ENCODE data around the gene CD109. TPM values are rescaled to one million over a fixed set of nuclear protein-coding genes. Genes with fewer than 3 reads are reported as not detected.

CD109 gene
- total and polyA plus RNA-seq, 10 of the 15 experiments (the other 5 are each of a cell fraction or from before 2014, with no cell fraction given), result 0.27 to 4.4 (median 2.1) TPM

GRCh38 chr6:73710470-73710869 is 14.5 kb downstream of the CD109 start:
- 23% methylated on average over 2 of the region's 2 CpGs for WGBS (ENCODE audit: insufficient coverage, insufficient replicate concordance, low lambda C conversion rate, missing lambda C conversion rate)
- no peak for DNase-seq (ENCODE audit: low read depth, low spot score)
- no peak for ATAC-seq
- Histone ChIP-seq H3K27ac (ENCODE audit: control insufficient read depth, insufficient read depth) (no peak overlapping the region), H3K9me3 (replicated peaks; ENCODE audit: control insufficient read depth, insufficient read depth, low read length) (no peaks in the 10 kb centered on the region), H3K27me3 (replicated peaks in 1 of 2; ENCODE audit: control insufficient read depth in 2 of 2, insufficient read depth in 2 of 2, low read length in 1 of 2) (no peaks in the 10 kb centered on the region; a peak in 1 of 4 replicates), H3K9ac (ENCODE audit: control insufficient read depth, insufficient read depth, low read length) (no peak overlapping the region), H4K20me1 (ENCODE audit: control insufficient read depth, insufficient read depth) (no peaks in the 10 kb centered on the region), H3K79me2 (ENCODE audit: control insufficient read depth, insufficient read depth, low read length) (no peaks in the 10 kb centered on the region), H2AFZ (ENCODE audit: control insufficient read depth, low read depth, low read length) (no peak overlapping the region), H3K36me3 (ENCODE audit: control insufficient read depth in 2 of 2, insufficient read depth in 2 of 2, low read length in 1 of 2) (no peaks in the 10 kb centered on the region), H3K4me2 (ENCODE audit: control insufficient read depth, insufficient read depth) (no peak overlapping the region), H3K4me1 (ENCODE audit: control insufficient read depth, insufficient read depth, low read length) (no peaks in the 10 kb centered on the region), H3K4me3 (no peak overlapping the region)
- intact Hi-C loops (cut with micrococcal nuclease; ENCODE audit: unreplicated experiment) (no loop called here), in situ Hi-C loops (cut with MboI) (no loop called here)
- FAIRE-seq, result no peak
- no TSS peak for BruUV-seq (replicated peaks)
- SMC1A ChIA-PET (ENCODE audit: uncharacterized antibody, unreplicated experiment), result no interaction called here
- CTCF ChIA-PET, result no interaction called here
- POLR2A ChIA-PET, result no interaction called here
- TF ChIP-seq RUNX3 (IDR thresholded peaks at IDR 0.05; ENCODE audit: low read length), result peak; percentile 43; the same call in 1 of the 2 replicates
- TF ChIP-seq JUNB (IDR thresholded peaks at IDR 0.05), result no peak
- TF ChIP-seq MLLT1 (IDR thresholded peaks at IDR 0.05), result no peak
- TF ChIP-seq ETV6 (conservative IDR thresholded peaks at IDR 0.05 in 1 of 2, IDR thresholded peaks at IDR 0.05 in 1 of 2; ENCODE audit: borderline replicate concordance in 1 of 2, low read depth in 1 of 2), result no peak
- no peak for TF ChIP-seq SRF (IDR thresholded peaks at IDR 0.05; ENCODE audit: low read depth in 2 of 2, low read length in 2 of 2)
- no peak for TF ChIP-seq EGR1 (IDR thresholded peaks at IDR 0.05; ENCODE audit: borderline replicate concordance in 1 of 2, low read depth in 2 of 2, low read length in 2 of 2)
- RAD21 ChIA-PET (ENCODE audit: unreplicated experiment), result no interaction called here

- WGBS (ENCODE audit: insufficient coverage, insufficient replicate concordance, low lambda C conversion rate, missing lambda C conversion rate), result 0% methylated on average over 1 of the region's 1 CpG
- H3K36me3 ChIP-seq (ENCODE audit: control insufficient read depth in 2 of 2, insufficient read depth in 2 of 2, low read length in 1 of 2), result no peaks in the 10 kb centered on the region
- FAIRE-seq (no peak), ATAC-seq (no peak), DNase-seq (ENCODE audit: low read depth, low spot score) (no peak)
- no peaks in the 10 kb centered on the region; a peak in 1 of 4 replicates for H3K27me3 ChIP-seq (replicated peaks in 1 of 2; ENCODE audit: control insufficient read depth in 2 of 2, insufficient read depth in 2 of 2, low read length in 1 of 2)
- H3K4me2 ChIP-seq (ENCODE audit: control insufficient read depth, insufficient read depth), result no peak overlapping the region
- RAD21 ChIA-PET (ENCODE audit: unreplicated experiment), result no interaction called here
- SMC1A ChIA-PET (ENCODE audit: uncharacterized antibody, unreplicated experiment), result no interaction called here
- POLR2A ChIA-PET, result no interaction called here
- intact Hi-C loops (cut with micrococcal nuclease; ENCODE audit: unreplicated experiment), result no loop called here
- in situ Hi-C loops (cut with MboI), result no loop called here
- no peak overlapping the region for H3K4me3 ChIP-seq
- no TSS peak for BruUV-seq (replicated peaks)
- no peak overlapping the region for H2AFZ ChIP-seq (ENCODE audit: control insufficient read depth, low read depth, low read length)
- CTCF ChIA-PET, result no interaction called here
- H3K9me3 ChIP-seq (replicated peaks; ENCODE audit: control insufficient read depth, insufficient read depth, low read length), result no peaks in the 10 kb centered on the region
- no peaks in the 10 kb centered on the region for H3K79me2 ChIP-seq (ENCODE audit: control insufficient read depth, insufficient read depth, low read length)
- no peak overlapping the region for H3K27ac ChIP-seq (ENCODE audit: control insufficient read depth, insufficient read depth)
- H4K20me1 ChIP-seq (ENCODE audit: control insufficient read depth, insufficient read depth), result no peaks in the 10 kb centered on the region
- no peak overlapping the region for H3K9ac ChIP-seq (ENCODE audit: control insufficient read depth, insufficient read depth, low read length)
- no peaks in the 10 kb centered on the region for H3K4me1 ChIP-seq (ENCODE audit: control insufficient read depth, insufficient read depth, low read length)
- no peak for TF ChIP-seq E2F8 (IDR thresholded peaks at IDR 0.05; ENCODE audit: low read depth, partially characterized antibody)
- no peak for TF ChIP-seq MYB (IDR thresholded peaks at IDR 0.05; ENCODE audit: borderline replicate concordance, low read depth, low read length)
- no peak for TF ChIP-seq SMARCA5 (IDR thresholded peaks at IDR 0.05)
- TF ChIP-seq TCF3 (IDR thresholded peaks at IDR 0.05; ENCODE audit: borderline replicate concordance, insufficient read depth, low read depth, low read length), result no peak
- no peak for TF ChIP-seq MTA3 (IDR thresholded peaks at IDR 0.05; ENCODE audit: borderline replicate concordance, low read length)
- no peak for TF ChIP-seq BACH1 (IDR thresholded peaks at IDR 0.05; ENCODE audit: borderline replicate concordance)
- TF ChIP-seq SREBF1 (IDR thresholded peaks at IDR 0.05; ENCODE audit: low read length), result no peak
- TF ChIP-seq YBX1 (IDR thresholded peaks at IDR 0.05), result no peak
- no peak for TF ChIP-seq NFYA (IDR thresholded peaks at IDR 0.05; ENCODE audit: borderline replicate concordance, low read depth, low read length)
- TF ChIP-seq CHD1 (IDR thresholded peaks at IDR 0.05; ENCODE audit: low read depth, low read length), result no peak
Measured at GRCh38 chr6:73710948-73711347, 14.9 kb downstream of the CD109 start.
